GM12878 (cell line): ENCODE results near the gene CDCA8. TPM values are rescaled to one million over a fixed set of nuclear protein-coding genes. Genes with fewer than 3 reads are reported as not detected.

Source experiments
- ATAC-seq: fragments of 200-7000 bp; cut with Tn5 transposase; 3 replicates; pipeline ENCODE4 v1.9.1; 2020; ENCODE audit warnings: mild to moderate bottlenecking, moderate library complexity
- BruUV-seq: library from RNA; stranded (reverse); fragments of 400-500 nt; replicated peaks from 2 replicates; lab custom pipeline; 2021; lab: Mats Ljungman, UMichigan
- CTCF ChIA-PET: fragments of 300-600 bp; sonication (Branson Sonifier 250); formaldehyde crosslinking; extraction: SDS; loops from one replicate; lab custom pipeline; 2021; ENCODE audit warnings: inconsistent platforms; lab: Yijun Ruan, JAX
- POLR2A ChIA-PET: fragments of 350-600 bp; formaldehyde crosslinking; extraction: SDS; loops from one replicate; lab custom pipeline; 2021; ENCODE audit warnings: inconsistent platforms; lab: Charles Lee
- RAD21 ChIA-PET: fragments of 300-600 bp; sonication (Branson Sonifier 250); formaldehyde crosslinking; loops from one replicate; lab custom pipeline; 2023; ENCODE audit warnings: antibody characterized with exemption; ENCODE audit not compliant: unreplicated experiment; lab: Charles Lee
- SMC1A ChIA-PET: fragments of 300-600 bp; sonication (Branson Sonifier 250); formaldehyde crosslinking; loops from one replicate; lab custom pipeline; 2023; ENCODE audit not compliant: unreplicated experiment, uncharacterized antibody; lab: Charles Lee
- DNase-seq: peaks from one replicate; pipeline ENCODE4 v3.0.0-alpha.2; 2011; ENCODE audit warnings: low read depth, low spot score
- FAIRE-seq: peaks from 3 replicates; lab custom pipeline; 2011; peaks lifted over from hg19 to GRCh38; lab: Jason Lieb, UNC
- H2AFZ ChIP-seq: 2 replicates; pipeline ENCODE4 v1.6.0; 2011; ENCODE audit warnings: low read depth, low read length, control low read depth; ENCODE audit not compliant: control insufficient read depth
- H3K27ac ChIP-seq: 2 replicates; pipeline ENCODE4 v1.5.1; 2011; ENCODE audit warnings: control low read depth; ENCODE audit not compliant: control insufficient read depth, insufficient read depth
- H3K27me3 ChIP-seq, 2 experiments: replicated peaks in 1 of 2; 2 replicates each; pipeline versions ENCODE4 v1.6.0 to v1.6.1; 2011; ENCODE audit warnings: low read length in 1 of 2; ENCODE audit not compliant: control insufficient read depth in 2 of 2, insufficient read depth in 2 of 2
- H3K36me3 ChIP-seq, 2 experiments: 2 replicates each; pipeline ENCODE4 v1.5.1; 2011; ENCODE audit warnings: low read length in 1 of 2; ENCODE audit not compliant: control insufficient read depth in 2 of 2, insufficient read depth in 2 of 2
- H3K4me1 ChIP-seq: 2 replicates; pipeline ENCODE4 v1.6.1; 2011; ENCODE audit warnings: mild to moderate bottlenecking, low read length, moderate library complexity, mixed read lengths; ENCODE audit not compliant: control insufficient read depth, insufficient read depth
- H3K4me2 ChIP-seq: 2 replicates; pipeline ENCODE4 v1.6.0; 2011; ENCODE audit warnings: control low read depth; ENCODE audit not compliant: control insufficient read depth, insufficient read depth
- H3K4me3 ChIP-seq: fragments of 200-600 bp; sonication (generic); 2 replicates; pipeline ENCODE4 v1.5.1; 2016
- H3K79me2 ChIP-seq: 2 replicates; pipeline ENCODE4 v1.6.0; 2011; ENCODE audit warnings: low read length; ENCODE audit not compliant: control insufficient read depth, insufficient read depth
- H3K9ac ChIP-seq: 2 replicates; pipeline ENCODE4 v1.8.0; 2011; ENCODE audit warnings: low read length, control low read depth, mixed read lengths; ENCODE audit not compliant: control insufficient read depth, insufficient read depth
- H3K9me3 ChIP-seq: replicated peaks from 3 replicates; pipeline ENCODE4 v1.5.1; 2011; ENCODE audit warnings: mild to moderate bottlenecking, low read length; ENCODE audit not compliant: control insufficient read depth, insufficient read depth
- H4K20me1 ChIP-seq: 2 replicates; pipeline ENCODE4 v1.6.0; 2011; ENCODE audit not compliant: control insufficient read depth, insufficient read depth
- BACH1 ChIP-seq: fragments of 450-650 bp; IDR thresholded peaks from 2 replicates; pipeline ENCODE4 v1.6.1; 2017; ENCODE audit warnings: mild to moderate bottlenecking, borderline replicate concordance
- BCLAF1 ChIP-seq: fragments of 450-650 bp; IDR thresholded peaks from 2 replicates; pipeline ENCODE4 v1.6.1; 2017; ENCODE audit warnings: antibody characterized with exemption, mild to moderate bottlenecking, moderate library complexity
- LARP7 ChIP-seq: fragments of 450-650 bp; IDR thresholded peaks from 2 replicates; pipeline ENCODE4 v1.6.1; 2017; ENCODE audit warnings: mild to moderate bottlenecking
- PML ChIP-seq: IDR thresholded peaks from 2 replicates; pipeline ENCODE4 v1.6.1; 2012; ENCODE audit warnings: low read length, inconsistent platforms
- RFX5 ChIP-seq: IDR thresholded peaks from 2 replicates; pipeline ENCODE4 v1.6.1; 2011; ENCODE audit warnings: low read depth, low read length, improper control_type of control experiment
- SIX5 ChIP-seq: IDR thresholded peaks from 2 replicates; pipeline ENCODE4 v1.6.1; 2011; ENCODE audit warnings: mild to moderate bottlenecking, low read depth, low read length, moderate library complexity; ENCODE audit not compliant: severe bottlenecking
- SMC3 ChIP-seq: IDR thresholded peaks from 2 replicates; pipeline ENCODE4 v1.6.1; 2011; ENCODE audit warnings: low read length, improper control_type of control experiment, borderline replicate concordance
- SUZ12 ChIP-seq: fragments of 200-600 bp; sonication (generic); IDR thresholded peaks from one replicate; pipeline ENCODE4 v1.6.1; 2018; ENCODE audit warnings: antibody characterized with exemption, mild to moderate bottlenecking; ENCODE audit not compliant: unreplicated experiment
- YBX1 ChIP-seq: fragments of 450-650 bp; IDR thresholded peaks from 2 replicates; pipeline ENCODE4 v1.6.1; 2016; ENCODE audit warnings: antibody characterized with exemption
- ZNF217 ChIP-seq: fragments of 450-650 bp; IDR thresholded peaks from 2 replicates; pipeline ENCODE4 v1.6.1; 2017; ENCODE audit warnings: antibody characterized with exemption, mild to moderate bottlenecking
- WGBS: methylation state at CpG from one replicate; pipeline ENCODE4 v1.1.6; 2016; ENCODE audit warnings: low lambda C conversion rate; ENCODE audit not compliant: insufficient replicate concordance, insufficient coverage; ENCODE audit errors: missing lambda C conversion rate; 5-methylcytosine and 5-hydroxymethylcytosine counted together
- in situ Hi-C: fragments of 300-500 bp; cut with MboI; formaldehyde crosslinking; loops from 9 replicates; pipeline ENCODE4 v1.14.3; 2018; ENCODE audit warnings: mixed read lengths
- intact Hi-C: fragments of 100-400 bp; cut with micrococcal nuclease; formaldehyde crosslinking; loops from one replicate; pipeline ENCODE4 v1.14.2; 2022; ENCODE audit not compliant: unreplicated experiment
- polyA plus RNA-seq, 11 experiments: library from polyadenylated mRNA; depleted of rRNA in 4 of 11; unstranded in 6 of 11; stranded (reverse) in 5 of 11; fragments of >200 nt; fragmentation: Nextera tagmentation in 4 of 11; fragmentation: Illumina TruSeq in 1 of 11; extraction: Ambion mirVana in 4 of 11; extraction: Trizol in 1 of 11; gene quantifications; 1 replicate in 1 of 11; 2 replicates in 10 of 11; pipeline versions ENCODE4 v1.2.1 to v1.2.3, GENCODE V29; 2011 to 2016; ENCODE audit warnings: inconsistent platforms in 2 of 11, missing spikeins in 2 of 11, low read depth in 1 of 11
- total RNA-seq, 4 experiments: library from RNA; depleted of rRNA in 3 of 4; stranded (reverse); fragments of >200 nt in 3 of 4; fragmentation: Illumina TruSeq in 1 of 4; extraction: Trizol in 1 of 4; gene quantifications; 2 replicates each; pipeline versions ENCODE4 v1.2.1 to v1.2.3, GENCODE V29; 2013 to 2021
- TF ChIP-seq, protein P1 (sequence below): fragments of 450-650 bp; IDR thresholded peaks from 2 replicates; pipeline ENCODE4 v1.6.1; 2017; ENCODE audit warnings: mild to moderate bottlenecking, low read depth, inconsistent platforms; ENCODE audit not compliant: poor library complexity, severe bottlenecking

Gene CDCA8
- total and polyA plus RNA-seq, 10 of the 15 experiments (the other 5 are each of a cell fraction or from before 2014, with no cell fraction given), result 21.3 to 98.1 (median 61.4) TPM

- Histone ChIP-seq H3K4me1 (no peaks in the 10 kb centered on the region), H3K4me2 (no peak overlapping the region), H4K20me1 (no peaks in the 10 kb centered on the region), H3K36me3 (no peaks in the 10 kb centered on the region), H3K79me2 (no peaks in the 10 kb centered on the region), H3K4me3 (no peak overlapping the region), H3K9ac (no peak overlapping the region), H3K27me3 (no peaks in the 10 kb centered on the region), H3K9me3 (no peaks in the 10 kb centered on the region), H2AFZ (no peak overlapping the region), H3K27ac (no peak overlapping the region)
- ChIA-PET RAD21 (no interaction called here), SMC1A (no interaction called here), POLR2A (no interaction called here), CTCF (interaction anchor here (0.8 kb wide), 1 partner anchor 84 kb away, joined by 3 read pairs; no protein-coding TSS in a partner anchor)
- ATAC-seq, result no peak
- no TSS peak for BruUV-seq
- no peak for FAIRE-seq
- TF ChIP-seq ZNF217 (no peak), LARP7 (no peak), RFX5 (no peak), PML (no peak), BACH1 (no peak), SIX5 (no peak), YBX1 (no peak), SUZ12 (no peak), SMC3 (no peak), BCLAF1 (no peak)
- TF ChIP-seq, protein P1, sequence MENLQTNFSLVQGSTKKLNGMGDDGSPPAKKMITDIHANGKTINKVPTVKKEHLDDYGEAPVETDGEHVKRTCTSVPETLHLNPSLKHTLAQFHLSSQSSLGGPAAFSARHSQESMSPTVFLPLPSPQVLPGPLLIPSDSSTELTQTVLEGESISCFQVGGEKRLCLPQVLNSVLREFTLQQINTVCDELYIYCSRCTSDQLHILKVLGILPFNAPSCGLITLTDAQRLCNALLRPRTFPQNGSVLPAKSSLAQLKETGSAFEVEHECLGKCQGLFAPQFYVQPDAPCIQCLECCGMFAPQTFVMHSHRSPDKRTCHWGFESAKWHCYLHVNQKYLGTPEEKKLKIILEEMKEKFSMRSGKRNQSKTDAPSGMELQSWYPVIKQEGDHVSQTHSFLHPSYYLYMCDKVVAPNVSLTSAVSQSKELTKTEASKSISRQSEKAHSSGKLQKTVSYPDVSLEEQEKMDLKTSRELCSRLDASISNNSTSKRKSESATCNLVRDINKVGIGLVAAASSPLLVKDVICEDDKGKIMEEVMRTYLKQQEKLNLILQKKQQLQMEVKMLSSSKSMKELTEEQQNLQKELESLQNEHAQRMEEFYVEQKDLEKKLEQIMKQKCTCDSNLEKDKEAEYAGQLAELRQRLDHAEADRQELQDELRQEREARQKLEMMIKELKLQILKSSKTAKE, result no peak
- 12% methylated on average over 5 of the region's 5 CpGs for WGBS
- in situ Hi-C loops (no loop called here), intact Hi-C loops (no loop called here)
- no peak for DNase-seq
These were observed 42.1 kb upstream of the CDCA8 start for GRCh38 chr1:37650173-37650572.
